Dendritic cell treated with granulocyte-macrophage colony-stimulating factor and Interleukin-4, amounts not matched to agents 40 ng/mL and 50 ng/mL, for 4 days (primary cell): ENCODE results near the gene BHLHE41.
A peak's percentile ranks its signal among the peaks of the same experiment; 100 is the strongest.

Experiments used
- H3K27ac Mint-ChIP-seq: one replicate; pipeline ENCODE4 v1.8.0; 2022; ENCODE audit warnings: mild to moderate bottlenecking, mixed read lengths
- H3K27me3 Mint-ChIP-seq: one replicate; pipeline ENCODE4 v1.8.0; 2022; ENCODE audit warnings: mild to moderate bottlenecking, mixed read lengths
- H3K36me3 Mint-ChIP-seq: one replicate; pipeline ENCODE4 v1.8.0; 2022; ENCODE audit warnings: low read depth, mixed read lengths
- H3K4me1 Mint-ChIP-seq: one replicate; pipeline ENCODE4 v1.8.0; 2022; ENCODE audit warnings: low read depth, mixed read lengths
- H3K4me3 Mint-ChIP-seq: one replicate; pipeline ENCODE4 v1.8.0; 2022; ENCODE audit warnings: mild to moderate bottlenecking, moderate library complexity, mixed read lengths
- H3K9me3 Mint-ChIP-seq: one replicate; pipeline ENCODE4 v1.8.0; 2022; ENCODE audit warnings: mixed read lengths
- intact Hi-C: fragments of 100-400 bp; cut with micrococcal nuclease; formaldehyde crosslinking; loops from one replicate; pipeline ENCODE4 v1.15.0; 2022

The BHLHE41 gene

GRCh38 chr12:26150736-26151450 lies 26.1 kb upstream of the BHLHE41 start:
- intact Hi-C loops = no loop called here
- Mint-ChIP-seq H3K4me1 (peaks cover 11% of the 10 kb centered on the region), H3K4me3 (no peak overlapping the region), H3K9me3 (no peaks in the 10 kb centered on the region), H3K27ac (no peak overlapping the region), H3K36me3 (no peaks in the 10 kb centered on the region), H3K27me3 (peaks cover 17% of the 10 kb centered on the region)

DNA sequence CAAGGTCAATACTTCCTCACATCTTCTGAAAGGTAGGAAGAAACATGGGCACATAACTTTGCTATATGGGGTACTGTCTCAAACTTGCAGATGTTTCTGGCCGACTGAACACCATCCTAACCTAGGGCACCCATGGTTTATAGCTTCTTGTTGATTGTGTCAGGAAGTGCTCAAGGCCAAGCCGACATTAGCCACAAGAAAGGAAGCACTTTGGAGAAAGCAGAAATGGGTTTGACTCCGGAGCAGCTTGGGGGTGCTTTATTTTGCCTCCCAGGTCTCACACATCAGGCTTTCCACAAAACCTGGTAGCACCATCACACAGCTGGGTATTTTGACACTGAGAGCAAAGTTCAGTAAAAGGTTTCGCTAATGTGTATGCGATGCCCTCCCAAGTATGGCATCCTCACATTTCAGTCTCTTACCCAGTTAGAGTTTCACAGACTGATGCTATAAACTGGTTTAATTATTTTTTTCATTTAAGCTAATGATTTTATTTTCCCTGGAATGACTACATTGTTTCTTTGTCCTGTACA lies 25.2 kb upstream of the BHLHE41 start:
- Mint-ChIP-seq H3K9me3 (no peaks in the 10 kb centered on the region), H3K4me1 (peaks cover 2% of the 10 kb centered on the region), H3K4me3 (no peak overlapping the region), H3K27me3 (peaks cover 13% of the 10 kb centered on the region), H3K36me3 (no peaks in the 10 kb centered on the region), H3K27ac (no peak overlapping the region)
- intact Hi-C loops = no loop called here

- Mint-ChIP-seq H3K9me3 (no peaks in the 10 kb centered on the region), H3K4me1 (no peaks in the 10 kb centered on the region), H3K36me3 (no peaks in the 10 kb centered on the region), H3K4me3 (no peak overlapping the region), H3K27ac (no peak overlapping the region), H3K27me3 (peaks cover 15% of the 10 kb centered on the region)
- intact Hi-C loops = no loop called here
Measured at GRCh38 chr12:26148291-26148690, 23.5 kb upstream of the BHLHE41 start.

DNA sequence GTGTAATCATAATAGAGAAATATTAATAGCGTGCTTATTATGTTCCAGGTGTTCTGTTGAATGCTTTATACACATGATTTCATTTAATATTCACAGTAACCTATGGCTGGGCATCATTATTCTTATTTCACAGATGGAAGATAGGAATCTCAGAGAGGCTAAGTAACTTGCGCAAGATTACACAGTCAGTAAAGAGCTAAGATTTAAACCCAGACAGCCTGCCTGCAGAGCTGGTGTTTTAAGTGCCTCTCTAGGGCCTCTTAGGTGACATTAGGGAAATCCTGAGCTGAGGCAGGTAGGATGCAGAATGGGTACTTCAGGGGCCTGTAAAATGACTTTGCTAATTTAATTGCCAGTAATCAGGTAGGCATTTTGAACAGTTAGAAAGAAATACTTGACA lies 18.5 kb upstream of the BHLHE41 start:
- Mint-ChIP-seq H3K4me1 (no peaks in the 10 kb centered on the region), H3K27ac (no peak overlapping the region), H3K4me3 (no peak overlapping the region), H3K9me3 (no peaks in the 10 kb centered on the region), H3K27me3 (peaks cover 7% of the 10 kb centered on the region), H3K36me3 (no peaks in the 10 kb centered on the region)
- intact Hi-C loops = no loop called here

- peaks cover 16% of the 10 kb centered on the region for H3K27me3 Mint-ChIP-seq
- H3K4me1 Mint-ChIP-seq = peaks cover 12% of the 10 kb centered on the region
- no peaks in the 10 kb centered on the region for H3K9me3 Mint-ChIP-seq
- intact Hi-C loops = no loop called here
- H3K36me3 Mint-ChIP-seq = no peaks in the 10 kb centered on the region
- no peak overlapping the region for H3K4me3 Mint-ChIP-seq
- no peak overlapping the region for H3K27ac Mint-ChIP-seq
Measured at GRCh38 chr12:26138860-26139259, 14.0 kb upstream of the BHLHE41 start.

DNA sequence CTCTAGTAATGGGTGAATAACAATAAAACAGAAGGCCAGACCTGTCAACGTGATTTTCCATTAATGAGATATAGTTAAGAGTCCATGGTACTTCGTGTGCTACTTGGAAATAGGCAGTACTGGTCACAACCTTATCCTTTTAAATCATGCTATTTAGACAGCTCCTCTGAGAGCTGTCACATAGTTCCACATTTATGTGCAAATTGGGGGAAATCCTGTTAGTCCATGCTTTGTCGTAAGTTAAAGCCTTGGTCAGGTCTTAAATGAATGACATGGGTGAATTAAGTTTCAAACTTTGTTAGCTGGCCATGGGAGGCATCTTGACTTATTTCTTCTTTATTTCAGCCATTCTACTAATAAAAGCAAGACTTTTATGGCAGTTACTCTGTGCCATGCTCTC lies 11.9 kb upstream of the BHLHE41 start:
- intact Hi-C loops = no loop called here
- H3K9me3 Mint-ChIP-seq = no peaks in the 10 kb centered on the region
- H3K4me1 Mint-ChIP-seq = peaks cover 25% of the 10 kb centered on the region
- H3K27me3 Mint-ChIP-seq = peaks cover 30% of the 10 kb centered on the region
- no peak overlapping the region for H3K27ac Mint-ChIP-seq
- no peaks in the 10 kb centered on the region for H3K36me3 Mint-ChIP-seq
- no peak overlapping the region for H3K4me3 Mint-ChIP-seq

DNA sequence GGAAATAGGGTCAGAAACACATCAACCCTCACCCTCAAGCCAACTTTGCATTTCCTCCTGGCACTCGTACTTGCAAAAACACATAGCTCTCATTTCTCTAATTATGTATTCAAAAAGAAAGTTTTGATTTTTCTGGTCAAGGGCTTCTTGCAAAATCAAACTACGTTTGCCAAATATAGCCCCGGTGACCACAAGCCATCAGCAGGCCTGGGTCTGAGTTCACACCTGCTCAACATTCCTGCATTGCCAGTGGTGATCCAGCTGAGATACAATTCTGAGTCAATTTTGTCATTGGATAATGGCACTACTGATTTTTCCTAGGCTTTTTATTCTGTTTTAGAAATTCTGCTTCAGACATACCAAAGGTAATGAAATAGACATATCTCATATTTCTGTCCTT lies 10.7 kb upstream of the BHLHE41 start:
- Mint-ChIP-seq H3K27ac (no peak overlapping the region), H3K27me3 (peaks cover 35% of the 10 kb centered on the region), H3K4me3 (no peak overlapping the region), H3K9me3 (no peaks in the 10 kb centered on the region), H3K36me3 (no peaks in the 10 kb centered on the region), H3K4me1 (peaks cover 36% of the 10 kb centered on the region)
- intact Hi-C loops = no loop called here

DNA sequence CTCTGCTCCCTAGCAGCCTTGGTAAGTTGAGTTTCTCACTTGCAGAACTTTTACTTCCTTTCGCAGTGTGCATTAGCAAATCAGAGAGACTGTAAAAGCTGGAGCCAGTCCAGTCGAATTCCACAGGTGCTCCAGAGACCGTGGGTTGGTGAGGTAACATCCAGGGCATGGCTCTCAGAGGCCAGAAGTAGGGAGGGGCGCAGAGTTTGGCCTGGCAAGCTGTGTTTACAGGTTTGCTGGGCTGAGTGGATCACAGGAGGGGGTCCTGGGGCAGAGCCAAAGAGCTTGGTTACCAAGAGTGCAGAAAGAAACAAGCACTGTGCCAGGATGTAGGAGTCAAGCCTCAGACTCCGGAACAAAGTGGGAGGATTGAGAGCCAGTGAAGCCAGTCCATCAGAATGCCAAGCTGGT lies 10.2 kb upstream of the BHLHE41 start:
- intact Hi-C loops = no loop called here
- H3K27me3 Mint-ChIP-seq = peaks cover 35% of the 10 kb centered on the region
- H3K4me3 Mint-ChIP-seq = no peak overlapping the region
- no peaks in the 10 kb centered on the region for H3K9me3 Mint-ChIP-seq
- H3K36me3 Mint-ChIP-seq = no peaks in the 10 kb centered on the region
- H3K4me1 Mint-ChIP-seq = peaks cover 37% of the 10 kb centered on the region
- no peak overlapping the region for H3K27ac Mint-ChIP-seq

DNA sequence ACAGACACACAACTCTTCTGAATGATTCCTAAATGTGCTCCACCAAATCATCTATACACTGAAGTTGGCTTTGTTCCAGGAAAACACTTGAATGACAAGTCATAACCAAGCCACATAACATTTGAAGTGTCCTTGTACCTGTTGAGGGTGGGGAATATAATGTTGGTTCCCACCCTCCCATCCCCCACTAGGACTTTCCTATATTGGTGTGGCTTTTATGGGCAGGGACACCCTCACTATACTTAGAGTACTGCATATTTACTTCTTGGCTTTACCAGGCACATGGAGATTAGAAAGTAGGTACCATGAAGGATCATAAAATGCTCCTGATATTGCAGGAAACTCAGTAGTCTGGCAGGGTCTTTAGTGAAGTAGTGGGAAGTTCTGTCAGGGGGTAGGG lies 9.7 kb upstream of the BHLHE41 start:
- intact Hi-C loops = loop anchor here (5.0 kb wide), 1 partner anchor 208 kb away; no protein-coding TSS in a partner anchor
- Mint-ChIP-seq H3K27me3 (peaks cover 38% of the 10 kb centered on the region), H3K36me3 (no peaks in the 10 kb centered on the region), H3K4me1 (peaks cover 37% of the 10 kb centered on the region), H3K27ac (no peak overlapping the region), H3K4me3 (no peak overlapping the region), H3K9me3 (no peaks in the 10 kb centered on the region)

DNA sequence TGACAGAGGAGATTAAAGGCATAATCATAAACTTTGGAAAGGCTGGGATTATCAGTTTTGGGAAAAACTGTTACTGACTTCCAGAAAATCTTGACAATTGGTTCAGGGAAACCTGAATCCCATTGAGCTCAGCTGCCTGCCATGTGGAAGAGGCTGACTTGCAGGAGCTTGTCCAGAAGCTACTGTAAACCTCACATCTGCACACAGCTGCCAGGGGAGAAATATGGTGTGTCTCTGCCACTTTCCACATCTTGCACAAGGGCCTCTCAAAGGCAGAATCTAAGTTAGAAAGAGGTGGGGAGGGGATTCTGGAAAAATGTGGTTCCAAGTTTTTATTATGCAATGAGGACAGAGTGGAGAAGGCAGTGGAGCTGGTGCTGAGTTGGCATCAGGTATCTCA lies 8.7 kb upstream of the BHLHE41 start:
- H3K4me1 Mint-ChIP-seq = peaks cover 37% of the 10 kb centered on the region
- no peaks in the 10 kb centered on the region for H3K9me3 Mint-ChIP-seq
- H3K27ac Mint-ChIP-seq = no peak overlapping the region
- H3K4me3 Mint-ChIP-seq = no peak overlapping the region
- intact Hi-C loops = loop anchor here (5.0 kb wide), 1 partner anchor 209 kb away; no protein-coding TSS in a partner anchor
- peaks cover 46% of the 10 kb centered on the region for H3K27me3 Mint-ChIP-seq
- H3K36me3 Mint-ChIP-seq = no peaks in the 10 kb centered on the region

DNA sequence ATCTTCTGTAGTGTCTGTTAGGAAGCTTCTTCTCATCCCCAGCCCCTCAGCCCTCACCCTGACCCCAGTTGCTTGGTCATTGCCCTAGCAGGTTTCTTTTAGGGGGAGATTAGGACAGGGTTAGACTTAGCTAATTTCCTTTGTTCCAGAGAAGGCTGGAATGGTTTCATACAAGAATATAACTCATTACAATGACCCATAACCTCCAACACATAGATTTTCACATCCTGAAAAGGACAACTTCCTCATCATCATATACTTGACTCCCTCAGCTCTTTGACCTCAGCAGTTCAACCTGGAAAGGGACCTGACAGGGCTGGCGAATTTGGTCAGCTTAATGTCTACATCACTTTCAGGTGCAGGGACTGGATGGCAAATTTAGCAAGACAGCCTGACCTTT lies 8.0 kb upstream of the BHLHE41 start:
- no peaks in the 10 kb centered on the region for H3K36me3 Mint-ChIP-seq
- intact Hi-C loops = loop anchor here (5.0 kb wide), 1 partner anchor 209 kb away; no protein-coding TSS in a partner anchor
- peaks cover 52% of the 10 kb centered on the region for H3K27me3 Mint-ChIP-seq
- no peaks in the 10 kb centered on the region for H3K9me3 Mint-ChIP-seq
- H3K4me1 Mint-ChIP-seq = peaks cover 37% of the 10 kb centered on the region
- no peak overlapping the region for H3K27ac Mint-ChIP-seq
- no peak overlapping the region for H3K4me3 Mint-ChIP-seq

DNA sequence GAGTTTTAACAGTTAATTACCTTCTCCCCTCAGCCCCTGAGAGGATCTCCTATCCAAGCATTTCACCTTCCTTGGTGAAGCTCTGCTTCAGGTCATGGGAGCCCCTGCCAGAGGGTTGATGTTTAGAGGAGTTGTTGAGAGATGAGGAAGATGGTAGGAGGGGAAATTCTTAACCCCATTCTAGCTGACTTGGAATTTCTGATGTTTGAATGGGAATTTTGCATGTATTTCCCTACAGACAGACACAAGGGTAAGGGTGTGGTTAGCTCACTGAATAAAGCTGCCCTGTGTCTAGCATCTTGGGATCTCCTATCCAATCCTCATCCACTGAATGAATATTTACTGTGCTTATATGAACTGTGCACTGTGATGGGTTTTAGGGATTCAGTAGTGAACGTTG lies 7.1 kb upstream of the BHLHE41 start:
- H3K4me3 Mint-ChIP-seq = no peak overlapping the region
- no peak overlapping the region for H3K27ac Mint-ChIP-seq
- H3K4me1 Mint-ChIP-seq = peaks cover 45% of the 10 kb centered on the region
- no peaks in the 10 kb centered on the region for H3K36me3 Mint-ChIP-seq
- peaks cover 62% of the 10 kb centered on the region for H3K27me3 Mint-ChIP-seq
- no peaks in the 10 kb centered on the region for H3K9me3 Mint-ChIP-seq
- intact Hi-C loops = loop anchor here (5.0 kb wide), 1 partner anchor 210 kb away; no protein-coding TSS in a partner anchor

DNA sequence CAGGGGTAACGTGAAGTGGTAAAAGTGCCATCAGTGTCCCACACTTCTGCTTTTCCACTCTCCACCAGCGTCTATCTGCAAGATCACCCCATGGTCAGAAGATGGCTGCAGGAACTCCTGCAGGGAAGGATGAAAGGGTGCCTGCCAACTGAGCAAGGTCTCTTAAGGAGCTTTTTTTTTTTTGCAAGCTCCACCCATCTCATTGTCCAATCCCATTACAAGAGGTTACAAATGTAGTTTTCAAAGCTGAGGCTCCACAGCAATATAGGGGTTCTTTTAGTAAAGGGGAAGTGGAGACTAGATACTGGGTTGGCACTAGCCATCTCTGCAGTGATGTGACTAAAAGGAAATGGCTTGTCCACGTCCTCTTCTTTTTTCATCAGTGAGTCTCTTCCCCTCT lies 5.9 kb upstream of the BHLHE41 start:
- H3K27me3 Mint-ChIP-seq = peaks cover 73% of the 10 kb centered on the region
- H3K27ac Mint-ChIP-seq = no peak overlapping the region
- H3K9me3 Mint-ChIP-seq = no peaks in the 10 kb centered on the region
- peaks cover 50% of the 10 kb centered on the region for H3K4me1 Mint-ChIP-seq
- intact Hi-C loops = loop anchor here (5.0 kb wide), 1 partner anchor 212 kb away; no protein-coding TSS in a partner anchor
- H3K36me3 Mint-ChIP-seq = no peaks in the 10 kb centered on the region
- H3K4me3 Mint-ChIP-seq = no peak overlapping the region

DNA sequence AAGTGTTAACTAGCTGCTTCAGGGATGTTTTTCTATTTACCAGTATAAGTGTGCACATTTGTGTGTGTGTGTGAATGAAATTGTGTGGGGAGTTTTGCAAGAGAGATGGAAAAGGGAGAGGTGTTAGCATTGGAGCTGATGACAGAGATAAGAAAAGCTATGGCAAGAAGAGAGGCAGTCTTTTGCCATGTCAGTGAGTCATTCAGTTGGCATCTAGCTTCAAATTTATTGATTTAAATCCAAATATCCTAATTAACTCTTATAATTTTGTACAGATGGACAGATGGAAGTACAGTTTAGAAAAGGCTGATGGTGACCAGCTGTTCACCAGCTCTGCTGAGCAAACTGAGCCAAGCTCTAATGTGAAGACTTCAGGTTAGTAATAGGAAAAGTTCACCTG lies 3.3 kb upstream of the BHLHE41 start:
- Mint-ChIP-seq H3K4me1 (peaks cover 53% of the 10 kb centered on the region), H3K9me3 (no peaks in the 10 kb centered on the region), H3K27me3 (peaks cover 76% of the 10 kb centered on the region), H3K4me3 (no peak overlapping the region), H3K27ac (no peak overlapping the region), H3K36me3 (no peaks in the 10 kb centered on the region)
- intact Hi-C loops = no loop called here

GRCh38 chr12:26127404-26127803 lies 2.6 kb upstream of the BHLHE41 start:
- H3K27me3 Mint-ChIP-seq = peaks cover 75% of the 10 kb centered on the region
- intact Hi-C loops = no loop called here
- H3K9me3 Mint-ChIP-seq = no peaks in the 10 kb centered on the region
- H3K4me1 Mint-ChIP-seq = peaks cover 52% of the 10 kb centered on the region
- peak overlapping the region; percentile 11 for H3K4me3 Mint-ChIP-seq
- H3K27ac Mint-ChIP-seq = no peak overlapping the region
- no peaks in the 10 kb centered on the region for H3K36me3 Mint-ChIP-seq
